ENCODE data around the gene MTARC2.

DNA sequence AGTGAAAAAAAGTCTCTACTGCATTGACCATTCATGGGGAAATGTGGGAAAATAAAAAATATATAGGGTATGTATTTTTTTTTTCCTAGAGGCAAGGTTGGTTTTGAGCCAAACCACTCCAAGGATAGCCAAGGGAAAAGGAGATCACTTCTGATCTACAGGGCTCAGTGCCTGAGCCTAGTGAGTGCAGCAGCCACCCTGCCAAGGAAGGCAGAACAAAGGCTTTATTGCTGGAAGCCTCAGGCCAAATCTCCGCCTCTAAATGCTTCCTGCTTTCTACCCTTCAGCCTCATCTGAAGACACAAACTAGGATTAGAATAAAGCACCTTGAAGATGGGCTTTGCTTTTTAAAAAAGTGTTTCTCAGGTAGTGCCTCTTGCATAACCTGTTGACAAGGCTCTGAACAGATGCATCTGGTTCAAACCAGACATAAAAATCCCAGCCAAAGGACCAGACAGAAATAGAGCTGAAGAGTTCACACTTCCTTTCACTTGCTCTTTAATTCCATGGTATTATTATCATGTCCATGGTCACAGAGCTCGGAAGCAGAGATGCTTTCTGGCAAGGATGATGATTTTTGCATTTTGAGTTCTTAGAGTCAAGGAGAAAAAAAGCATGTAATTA, 47.5 kb upstream of the MTARC2 start:
- TF ChIP-seq, protein P1, sequence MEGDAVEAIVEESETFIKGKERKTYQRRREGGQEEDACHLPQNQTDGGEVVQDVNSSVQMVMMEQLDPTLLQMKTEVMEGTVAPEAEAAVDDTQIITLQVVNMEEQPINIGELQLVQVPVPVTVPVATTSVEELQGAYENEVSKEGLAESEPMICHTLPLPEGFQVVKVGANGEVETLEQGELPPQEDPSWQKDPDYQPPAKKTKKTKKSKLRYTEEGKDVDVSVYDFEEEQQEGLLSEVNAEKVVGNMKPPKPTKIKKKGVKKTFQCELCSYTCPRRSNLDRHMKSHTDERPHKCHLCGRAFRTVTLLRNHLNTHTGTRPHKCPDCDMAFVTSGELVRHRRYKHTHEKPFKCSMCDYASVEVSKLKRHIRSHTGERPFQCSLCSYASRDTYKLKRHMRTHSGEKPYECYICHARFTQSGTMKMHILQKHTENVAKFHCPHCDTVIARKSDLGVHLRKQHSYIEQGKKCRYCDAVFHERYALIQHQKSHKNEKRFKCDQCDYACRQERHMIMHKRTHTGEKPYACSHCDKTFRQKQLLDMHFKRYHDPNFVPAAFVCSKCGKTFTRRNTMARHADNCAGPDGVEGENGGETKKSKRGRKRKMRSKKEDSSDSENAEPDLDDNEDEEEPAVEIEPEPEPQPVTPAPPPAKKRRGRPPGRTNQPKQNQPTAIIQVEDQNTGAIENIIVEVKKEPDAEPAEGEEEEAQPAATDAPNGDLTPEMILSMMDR (optimal IDR thresholded peaks at IDR 0.05 in 1 of 3, IDR thresholded peaks at IDR 0.05 in 1 of 3, conservative IDR thresholded peaks at IDR 0.05 in 1 of 3; ENCODE audit: extremely low read depth in 1 of 3, insufficient read depth in 2 of 3, low read length in 3 of 3), result no peak
- TF ChIP-seq EZH2 (IDR thresholded peaks at IDR 0.05; ENCODE audit: low read length), result no peak

All from keratinocyte (primary cell).